Caco-2 (cell line): ENCODE measurements around the gene ZNF641. TPM values are rescaled to one million over a fixed set of nuclear protein-coding genes. Genes with fewer than 3 reads are reported as not detected.

Experiments used
- BruUV-seq: library from RNA; stranded (reverse); fragments of 400-500 nt; replicated peaks from 2 replicates; lab custom pipeline; 2021; lab: Mats Ljungman, UMichigan
- CTCF ChIA-PET: fragments of 300-600 bp; sonication (Branson Sonifier 250); formaldehyde crosslinking; loops from one replicate; lab custom pipeline; 2022; ENCODE audit warnings: antibody characterized with exemption; lab: Charles Lee
- POLR2A ChIA-PET: fragments of 300-600 bp; sonication (Branson Sonifier 250); formaldehyde crosslinking; loops from one replicate; lab custom pipeline; 2022; ENCODE audit warnings: antibody characterized with exemption; lab: Charles Lee
- DNase-seq, 2 experiments: peaks; one replicate each; pipeline versions ENCODE4 v3.0.0 to v3.0.0-alpha.2; 2020 to 2022
- H3K27me3 ChIP-seq: replicated peaks from 2 replicates; pipeline ENCODE4 v1.6.0; 2011; ENCODE audit warnings: low read length; ENCODE audit not compliant: control insufficient read depth, insufficient read depth
- H3K36me3 ChIP-seq: 2 replicates; pipeline ENCODE4 v1.5.1; 2011; ENCODE audit warnings: low read length; ENCODE audit not compliant: control insufficient read depth, insufficient read depth
- H3K4me1 ChIP-seq: fragments of 250-450 bp; sonication (Bioruptor Pico); 2 replicates; pipeline ENCODE4 v1.5.1; 2020; ENCODE audit warnings: mild to moderate bottlenecking
- H3K4me3 ChIP-seq: 2 replicates; pipeline ENCODE4 v1.5.1; 2011; ENCODE audit warnings: low read depth, mild to moderate bottlenecking, control low read depth, low read length
- H3K9me3 ChIP-seq: fragments of 250-450 bp; sonication (Bioruptor Pico); 2 replicates; pipeline ENCODE4 v1.5.1; 2020; ENCODE audit warnings: mild to moderate bottlenecking, moderate library complexity
- H3K27ac Mint-ChIP-seq: one replicate; pipeline ENCODE4 v1.8.0; 2022; ENCODE audit warnings: mixed read lengths; ENCODE audit not compliant: unreplicated experiment
- H3K27me3 Mint-ChIP-seq: one replicate; pipeline ENCODE4 v1.8.0; 2022; ENCODE audit warnings: mixed read lengths; ENCODE audit not compliant: insufficient read depth, unreplicated experiment
- H3K36me3 Mint-ChIP-seq: one replicate; pipeline ENCODE4 v1.8.0; 2022; ENCODE audit warnings: mild to moderate bottlenecking, mixed read lengths; ENCODE audit not compliant: insufficient read depth, unreplicated experiment
- H3K4me1 Mint-ChIP-seq: one replicate; pipeline ENCODE4 v1.8.0; 2022; ENCODE audit warnings: low read depth, mixed read lengths; ENCODE audit not compliant: unreplicated experiment
- H3K4me3 Mint-ChIP-seq: one replicate; pipeline ENCODE4 v1.8.0; 2022; ENCODE audit warnings: mild to moderate bottlenecking, moderate library complexity, mixed read lengths; ENCODE audit not compliant: unreplicated experiment
- H3K9me3 Mint-ChIP-seq: one replicate; pipeline ENCODE4 v1.8.0; 2022; ENCODE audit warnings: mixed read lengths; ENCODE audit not compliant: unreplicated experiment
- intact Hi-C: fragments of 100-400 bp; cut with micrococcal nuclease; formaldehyde crosslinking; loops from one replicate; pipeline ENCODE4 v1.10.0; 2022; ENCODE audit not compliant: unreplicated experiment
- total RNA-seq: library from RNA; stranded (reverse); gene quantifications from 2 replicates; pipeline ENCODE4 v1.2.3, GENCODE V29; 2022
- TF ChIP-seq, protein P1 (sequence below), 2 experiments: fragments of 200-600 bp in 1 of 2; IDR thresholded peaks; 1 replicate in 1 of 2; 2 replicates in 1 of 2; pipeline versions ENCODE4 v1.5.1 to v1.8.0; 2011 to 2022; ENCODE audit warnings: antibody characterized with exemption in 1 of 2, control low read depth in 1 of 2, inconsistent platforms in 1 of 2, low read depth in 1 of 2, low read length in 1 of 2, mild to moderate bottlenecking in 1 of 2, moderate library complexity in 1 of 2; ENCODE audit not compliant: insufficient read depth in 1 of 2, severe bottlenecking in 1 of 2, unreplicated experiment in 1 of 2

The ZNF641 gene
- total RNA-seq, 1 experiment from 2014 or later = 13.2 TPM

GRCh38 chr12:48379794-48380193, 29.1 kb upstream of the ZNF641 start:
- Histone ChIP-seq H3K9me3 (no peaks in the 10 kb centered on the region), H3K4me3 (no peak overlapping the region), H3K36me3 (no peaks in the 10 kb centered on the region), H3K4me1 (no peaks in the 10 kb centered on the region), H3K27me3 (no peaks in the 10 kb centered on the region)
- CTCF ChIA-PET = no interaction called here
- POLR2A ChIA-PET = no interaction called here
- Mint-ChIP-seq H3K4me3 (no peak overlapping the region), H3K27ac (no peak overlapping the region), H3K36me3 (no peaks in the 10 kb centered on the region), H3K4me1 (peaks cover 7% of the 10 kb centered on the region), H3K27me3 (peaks cover 13% of the 10 kb centered on the region), H3K9me3 (no peaks in the 10 kb centered on the region)
- DNase-seq = no peak
- TF ChIP-seq, protein P1, sequence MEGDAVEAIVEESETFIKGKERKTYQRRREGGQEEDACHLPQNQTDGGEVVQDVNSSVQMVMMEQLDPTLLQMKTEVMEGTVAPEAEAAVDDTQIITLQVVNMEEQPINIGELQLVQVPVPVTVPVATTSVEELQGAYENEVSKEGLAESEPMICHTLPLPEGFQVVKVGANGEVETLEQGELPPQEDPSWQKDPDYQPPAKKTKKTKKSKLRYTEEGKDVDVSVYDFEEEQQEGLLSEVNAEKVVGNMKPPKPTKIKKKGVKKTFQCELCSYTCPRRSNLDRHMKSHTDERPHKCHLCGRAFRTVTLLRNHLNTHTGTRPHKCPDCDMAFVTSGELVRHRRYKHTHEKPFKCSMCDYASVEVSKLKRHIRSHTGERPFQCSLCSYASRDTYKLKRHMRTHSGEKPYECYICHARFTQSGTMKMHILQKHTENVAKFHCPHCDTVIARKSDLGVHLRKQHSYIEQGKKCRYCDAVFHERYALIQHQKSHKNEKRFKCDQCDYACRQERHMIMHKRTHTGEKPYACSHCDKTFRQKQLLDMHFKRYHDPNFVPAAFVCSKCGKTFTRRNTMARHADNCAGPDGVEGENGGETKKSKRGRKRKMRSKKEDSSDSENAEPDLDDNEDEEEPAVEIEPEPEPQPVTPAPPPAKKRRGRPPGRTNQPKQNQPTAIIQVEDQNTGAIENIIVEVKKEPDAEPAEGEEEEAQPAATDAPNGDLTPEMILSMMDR (IDR thresholded peaks at IDR 0.05; ENCODE audit: insufficient read depth in 1 of 2, low read depth in 1 of 2, low read length in 1 of 2, severe bottlenecking in 1 of 2, unreplicated experiment in 1 of 2) = no peak
- no TSS peak for BruUV-seq
- intact Hi-C loops = no loop called here

- Histone ChIP-seq H3K4me1 (no peaks in the 10 kb centered on the region), H3K36me3 (no peaks in the 10 kb centered on the region), H3K4me3 (no peak overlapping the region), H3K27me3 (no peaks in the 10 kb centered on the region), H3K9me3 (no peaks in the 10 kb centered on the region)
- Mint-ChIP-seq H3K4me1 (peaks cover 2% of the 10 kb centered on the region), H3K36me3 (no peaks in the 10 kb centered on the region), H3K4me3 (no peak overlapping the region), H3K9me3 (no peaks in the 10 kb centered on the region), H3K27ac (no peak overlapping the region), H3K27me3 (peaks cover 12% of the 10 kb centered on the region)
- ChIA-PET POLR2A (no interaction called here), CTCF (no interaction called here)
- no TSS peak for BruUV-seq
- TF ChIP-seq, protein P1 (IDR thresholded peaks at IDR 0.05; ENCODE audit: insufficient read depth in 1 of 2, low read depth in 1 of 2, low read length in 1 of 2, severe bottlenecking in 1 of 2, unreplicated experiment in 1 of 2) = no peak
- no peak for DNase-seq
- intact Hi-C loops = no loop called here
Measured at GRCh38 chr12:48377646-48378045, 26.9 kb upstream of the ZNF641 start.

GRCh38 chr12:48374164-48374563, 23.4 kb upstream of the ZNF641 start:
- Mint-ChIP-seq H3K4me3 (no peak overlapping the region), H3K27ac (no peak overlapping the region), H3K36me3 (no peaks in the 10 kb centered on the region), H3K9me3 (no peaks in the 10 kb centered on the region), H3K27me3 (peaks cover 17% of the 10 kb centered on the region), H3K4me1 (no peaks in the 10 kb centered on the region)
- ChIA-PET POLR2A (no interaction called here), CTCF (no interaction called here)
- Histone ChIP-seq H3K4me1 (no peaks in the 10 kb centered on the region), H3K27me3 (no peaks in the 10 kb centered on the region), H3K9me3 (no peaks in the 10 kb centered on the region), H3K36me3 (no peaks in the 10 kb centered on the region), H3K4me3 (no peak overlapping the region)
- TF ChIP-seq, protein P1 (IDR thresholded peaks at IDR 0.05; ENCODE audit: insufficient read depth in 1 of 2, low read depth in 1 of 2, low read length in 1 of 2, severe bottlenecking in 1 of 2, unreplicated experiment in 1 of 2) = no peak
- DNase-seq = no peak
- intact Hi-C loops = no loop called here
- BruUV-seq = no TSS peak
